HepG2 (cell line): ENCODE results near the gene PEX12. TPM values are rescaled to one million over a fixed set of nuclear protein-coding genes. Genes with fewer than 3 reads are reported as not detected.
A peak's percentile ranks its signal among the peaks of the same experiment; 100 is the strongest.

ENCODE experiments used
- DNMT3B ChIP-seq: conservative IDR thresholded peaks from 2 replicates; pipeline ENCODE4 v1.6.1; 2016; ENCODE audit warnings: missing biosample characterization, control low read depth
- JUND ChIP-seq: sonication (generic); formaldehyde crosslinking; IDR thresholded peaks from 2 replicates; pipeline ENCODE4 v1.8.0; 2022; ENCODE audit warnings: mild to moderate bottlenecking, missing genetic modification reagents
- KAT8 ChIP-seq: IDR thresholded peaks from 2 replicates; pipeline ENCODE4 v1.6.1; 2016; ENCODE audit warnings: missing genetic modification reagents, missing compliant biosample characterization
- KLF11 ChIP-seq: IDR thresholded peaks from 2 replicates; pipeline ENCODE4 v1.6.1; 2016; ENCODE audit warnings: missing compliant biosample characterization
- NCOA2 ChIP-seq: sonication (generic); formaldehyde crosslinking; IDR thresholded peaks from 2 replicates; pipeline ENCODE4 v1.8.0; 2022; ENCODE audit warnings: inconsistent platforms
- NR1H2 ChIP-seq: sonication (generic); formaldehyde crosslinking; IDR thresholded peaks from 2 replicates; pipeline ENCODE4 v1.8.1; 2022; ENCODE audit warnings: low read depth, missing genetic modification reagents, borderline replicate concordance
- NRL ChIP-seq: sonication (generic); formaldehyde crosslinking; IDR thresholded peaks from 2 replicates; pipeline ENCODE4 v1.5.0; 2020; ENCODE audit warnings: missing genetic modification reagents, mild to moderate bottlenecking, moderate library complexity, borderline replicate concordance
- POLR2AphosphoS2 ChIP-seq: IDR thresholded peaks from 2 replicates; pipeline ENCODE4 v1.6.1; 2011; ENCODE audit warnings: low read depth, low read length, improper control_type of control experiment
- SKI ChIP-seq: fragments of 450-650 bp; IDR thresholded peaks from one replicate; pipeline ENCODE4 v1.6.1; 2018; ENCODE audit warnings: mild to moderate bottlenecking; ENCODE audit not compliant: partially characterized antibody
- SNAPC2 ChIP-seq: sonication (generic); formaldehyde crosslinking; IDR thresholded peaks from 2 replicates; pipeline ENCODE4 v1.8.1; 2022; ENCODE audit warnings: mild to moderate bottlenecking, missing genetic modification reagents
- THYN1 ChIP-seq: sonication (generic); formaldehyde crosslinking; IDR thresholded peaks from 2 replicates; pipeline ENCODE4 v1.8.1; 2023; ENCODE audit warnings: low read depth, mild to moderate bottlenecking, moderate library complexity, missing genetic modification reagents, borderline replicate concordance
- ZC3H13 ChIP-seq: sonication (generic); formaldehyde crosslinking; IDR thresholded peaks from 2 replicates; pipeline ENCODE4 v1.8.1; 2023; ENCODE audit warnings: mild to moderate bottlenecking, missing genetic modification reagents, moderate library complexity
- ZNF260 ChIP-seq: sonication (generic); formaldehyde crosslinking; IDR thresholded peaks from 2 replicates; pipeline ENCODE4 v1.4.0; 2020; ENCODE audit warnings: missing genetic modification reagents, low read depth, mild to moderate bottlenecking, borderline replicate concordance
- ZNF616 ChIP-seq: sonication (generic); formaldehyde crosslinking; IDR thresholded peaks from 2 replicates; pipeline ENCODE4 v1.5.0; 2020; ENCODE audit warnings: low read depth, mild to moderate bottlenecking, missing genetic modification reagents
- ZNF782 ChIP-seq: sonication (generic); formaldehyde crosslinking; IDR thresholded peaks from 2 replicates; pipeline ENCODE4 v1.4.0; 2020; ENCODE audit warnings: missing genetic modification reagents, mild to moderate bottlenecking, borderline replicate concordance
- ZSCAN22 ChIP-seq: sonication (generic); formaldehyde crosslinking; IDR thresholded peaks from 2 replicates; pipeline ENCODE4 v1.4.0; 2020; ENCODE audit warnings: mild to moderate bottlenecking, missing genetic modification reagents
- polyA plus RNA-seq, 8 experiments: library from polyadenylated mRNA; depleted of rRNA in 3 of 8; stranded (reverse) in 7 of 8; unstranded in 1 of 8; fragments of >200 nt; fragmentation: Illumina TruSeq in 4 of 8; extraction: Trizol in 4 of 8; gene quantifications; 2 replicates each; pipeline versions ENCODE4 v1.2.1 to v1.2.3, GENCODE V29; 2011 to 2016; ENCODE audit warnings: low read depth in 4 of 8, missing spikeins in 1 of 8, mixed read lengths in 1 of 8; ENCODE audit not compliant: insufficient read depth in 1 of 8
- total RNA-seq, 5 experiments: library from RNA; depleted of rRNA; stranded (reverse); fragments of >200 nt; fragmentation: Illumina TruSeq; extraction: Trizol; gene quantifications; 2 replicates each; pipeline ENCODE4 v1.2.3, GENCODE V29; 2016; ENCODE audit warnings: low read depth in 1 of 5
- TF ChIP-seq, protein P1 (sequence below): sonication (generic); formaldehyde crosslinking; IDR thresholded peaks from 2 replicates; pipeline ENCODE4 v1.5.0; 2020; ENCODE audit warnings: missing genetic modification reagents, mild to moderate bottlenecking, borderline replicate concordance
- TF ChIP-seq, protein P2 (sequence below): sonication (generic); formaldehyde crosslinking; IDR thresholded peaks from 2 replicates; pipeline ENCODE4 v1.5.0; 2020; ENCODE audit warnings: missing genetic modification reagents
- TF ChIP-seq, protein P3 (sequence below): sonication (generic); formaldehyde crosslinking; IDR thresholded peaks from 2 replicates; pipeline ENCODE4 v1.8.0; 2022; ENCODE audit warnings: mild to moderate bottlenecking, missing genetic modification reagents
- TF ChIP-seq, protein P4 (sequence below): sonication (generic); formaldehyde crosslinking; IDR thresholded peaks from 2 replicates; pipeline ENCODE4 v1.5.0; 2020; ENCODE audit warnings: missing genetic modification reagents, mild to moderate bottlenecking, borderline replicate concordance
- TF ChIP-seq, protein P5 (sequence below): sonication (generic); formaldehyde crosslinking; IDR thresholded peaks from 2 replicates; pipeline ENCODE4 v1.5.0; 2020; ENCODE audit warnings: mild to moderate bottlenecking, missing genetic modification reagents, borderline replicate concordance

PEX12 gene
- total and polyA plus RNA-seq, 2 of the 13 experiments (the other 11 are each of a cell fraction or from before 2014, with no cell fraction given): 5.1 to 11.9 TPM

DNA sequence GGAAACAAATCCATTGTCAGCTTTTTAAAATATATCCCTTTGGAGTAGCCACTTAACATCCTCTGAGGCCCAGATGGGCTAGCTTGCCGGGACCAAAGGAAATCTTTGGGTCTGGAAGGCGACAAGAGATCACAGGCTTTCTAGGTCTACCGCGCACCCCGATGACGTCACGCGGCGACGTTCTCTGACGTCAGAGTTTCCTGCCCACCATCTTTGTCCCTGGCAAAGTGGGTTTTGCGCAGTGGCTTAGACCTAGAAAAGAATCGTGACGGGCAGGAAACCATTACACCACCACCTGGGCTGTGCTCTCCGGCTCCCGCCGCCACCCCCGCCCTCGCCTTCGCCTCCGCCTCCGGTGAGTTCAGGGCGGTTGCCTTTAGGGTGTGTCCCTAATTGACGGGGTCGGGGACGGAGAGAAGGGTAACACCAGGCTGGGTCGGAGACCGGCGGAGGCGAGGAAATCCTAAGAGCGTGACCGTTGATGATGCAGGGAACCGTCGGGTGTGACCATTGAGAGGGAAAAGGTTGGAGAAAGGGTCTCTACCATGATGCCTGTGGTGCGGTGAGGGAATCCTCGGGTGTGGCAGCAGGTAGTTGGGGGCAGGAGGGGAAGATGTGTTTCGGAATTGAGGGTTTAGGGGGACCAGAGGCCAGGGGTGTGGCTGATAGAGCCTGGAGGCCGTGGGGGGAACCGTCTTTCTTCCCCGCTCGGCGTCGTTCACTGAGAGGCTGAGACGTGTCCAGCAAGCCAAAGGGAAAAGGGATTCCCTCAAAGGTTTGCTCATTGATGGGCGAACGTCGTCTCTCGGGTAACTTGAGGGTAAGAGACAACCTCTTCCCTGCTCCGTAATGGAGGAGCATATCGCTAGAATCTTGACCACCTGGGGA, 8.9 kb upstream of the PEX12 start, which contains the start of gene AP2B1 (continued):
- TF ChIP-seq ZNF782 (CRISPR knock-in tag) (0 out of 2 replicates have a peak, but pooled peaks have one; percentile 38), ZNF616 (no peak), SKI (no peak), KLF11 (CRISPR knock-in tag) (no peak), KAT8 (CRISPR knock-in tag) (peak; percentile 100), POLR2AphosphoS2 (no peak), NR1H2 (CRISPR knock-in tag) (no peak), JUND (CRISPR knock-in tag) (0 out of 2 replicates have a peak, but pooled peaks have one; percentile 54), DNMT3B (CRISPR knock-in tag) (no peak), NRL (CRISPR knock-in tag) (peak; percentile 92), ZSCAN22 (CRISPR knock-in tag) (no peak), NCOA2 (0 out of 2 replicates have a peak, but pooled peaks have one; percentile 37), ZNF260 (CRISPR knock-in tag) (no peak), SNAPC2 (CRISPR knock-in tag) (no peak), ZC3H13 (CRISPR knock-in tag) (no peak), THYN1 (no peak)
- TF ChIP-seq, protein P1, sequence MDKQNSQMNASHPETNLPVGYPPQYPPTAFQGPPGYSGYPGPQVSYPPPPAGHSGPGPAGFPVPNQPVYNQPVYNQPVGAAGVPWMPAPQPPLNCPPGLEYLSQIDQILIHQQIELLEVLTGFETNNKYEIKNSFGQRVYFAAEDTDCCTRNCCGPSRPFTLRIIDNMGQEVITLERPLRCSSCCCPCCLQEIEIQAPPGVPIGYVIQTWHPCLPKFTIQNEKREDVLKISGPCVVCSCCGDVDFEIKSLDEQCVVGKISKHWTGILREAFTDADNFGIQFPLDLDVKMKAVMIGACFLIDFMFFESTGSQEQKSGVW (CRISPR knock-in tag): no peak
- TF ChIP-seq, protein P2, sequence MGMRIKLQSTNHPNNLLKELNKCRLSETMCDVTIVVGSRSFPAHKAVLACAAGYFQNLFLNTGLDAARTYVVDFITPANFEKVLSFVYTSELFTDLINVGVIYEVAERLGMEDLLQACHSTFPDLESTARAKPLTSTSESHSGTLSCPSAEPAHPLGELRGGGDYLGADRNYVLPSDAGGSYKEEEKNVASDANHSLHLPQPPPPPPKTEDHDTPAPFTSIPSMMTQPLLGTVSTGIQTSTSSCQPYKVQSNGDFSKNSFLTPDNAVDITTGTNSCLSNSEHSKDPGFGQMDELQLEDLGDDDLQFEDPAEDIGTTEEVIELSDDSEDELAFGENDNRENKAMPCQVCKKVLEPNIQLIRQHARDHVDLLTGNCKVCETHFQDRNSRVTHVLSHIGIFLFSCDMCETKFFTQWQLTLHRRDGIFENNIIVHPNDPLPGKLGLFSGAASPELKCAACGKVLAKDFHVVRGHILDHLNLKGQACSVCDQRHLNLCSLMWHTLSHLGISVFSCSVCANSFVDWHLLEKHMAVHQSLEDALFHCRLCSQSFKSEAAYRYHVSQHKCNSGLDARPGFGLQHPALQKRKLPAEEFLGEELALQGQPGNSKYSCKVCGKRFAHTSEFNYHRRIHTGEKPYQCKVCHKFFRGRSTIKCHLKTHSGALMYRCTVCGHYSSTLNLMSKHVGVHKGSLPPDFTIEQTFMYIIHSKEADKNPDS (CRISPR knock-in tag): no peak; the same call in 1 of the 2 replicates
- TF ChIP-seq, protein P3, sequence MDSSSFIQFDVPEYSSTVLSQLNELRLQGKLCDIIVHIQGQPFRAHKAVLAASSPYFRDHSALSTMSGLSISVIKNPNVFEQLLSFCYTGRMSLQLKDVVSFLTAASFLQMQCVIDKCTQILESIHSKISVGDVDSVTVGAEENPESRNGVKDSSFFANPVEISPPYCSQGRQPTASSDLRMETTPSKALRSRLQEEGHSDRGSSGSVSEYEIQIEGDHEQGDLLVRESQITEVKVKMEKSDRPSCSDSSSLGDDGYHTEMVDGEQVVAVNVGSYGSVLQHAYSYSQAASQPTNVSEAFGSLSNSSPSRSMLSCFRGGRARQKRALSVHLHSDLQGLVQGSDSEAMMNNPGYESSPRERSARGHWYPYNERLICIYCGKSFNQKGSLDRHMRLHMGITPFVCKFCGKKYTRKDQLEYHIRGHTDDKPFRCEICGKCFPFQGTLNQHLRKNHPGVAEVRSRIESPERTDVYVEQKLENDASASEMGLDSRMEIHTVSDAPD (CRISPR knock-in tag): no peak
- TF ChIP-seq, protein P4, sequence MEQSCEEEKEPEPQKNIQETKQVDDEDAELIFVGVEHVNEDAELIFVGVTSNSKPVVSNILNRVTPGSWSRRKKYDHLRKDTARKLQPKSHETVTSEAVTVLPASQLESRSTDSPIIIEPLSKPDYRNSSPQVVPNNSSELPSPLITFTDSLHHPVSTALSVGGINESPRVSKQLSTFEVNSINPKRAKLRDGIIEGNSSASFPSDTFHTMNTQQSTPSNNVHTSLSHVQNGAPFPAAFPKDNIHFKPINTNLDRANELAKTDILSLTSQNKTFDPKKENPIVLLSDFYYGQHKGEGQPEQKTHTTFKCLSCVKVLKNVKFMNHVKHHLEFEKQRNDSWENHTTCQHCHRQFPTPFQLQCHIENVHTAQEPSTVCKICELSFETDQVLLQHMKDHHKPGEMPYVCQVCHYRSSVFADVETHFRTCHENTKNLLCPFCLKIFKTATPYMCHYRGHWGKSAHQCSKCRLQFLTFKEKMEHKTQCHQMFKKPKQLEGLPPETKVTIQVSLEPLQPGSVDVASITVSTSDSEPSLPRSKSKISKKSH (CRISPR knock-in tag): peak; percentile 91
- TF ChIP-seq, protein P5, sequence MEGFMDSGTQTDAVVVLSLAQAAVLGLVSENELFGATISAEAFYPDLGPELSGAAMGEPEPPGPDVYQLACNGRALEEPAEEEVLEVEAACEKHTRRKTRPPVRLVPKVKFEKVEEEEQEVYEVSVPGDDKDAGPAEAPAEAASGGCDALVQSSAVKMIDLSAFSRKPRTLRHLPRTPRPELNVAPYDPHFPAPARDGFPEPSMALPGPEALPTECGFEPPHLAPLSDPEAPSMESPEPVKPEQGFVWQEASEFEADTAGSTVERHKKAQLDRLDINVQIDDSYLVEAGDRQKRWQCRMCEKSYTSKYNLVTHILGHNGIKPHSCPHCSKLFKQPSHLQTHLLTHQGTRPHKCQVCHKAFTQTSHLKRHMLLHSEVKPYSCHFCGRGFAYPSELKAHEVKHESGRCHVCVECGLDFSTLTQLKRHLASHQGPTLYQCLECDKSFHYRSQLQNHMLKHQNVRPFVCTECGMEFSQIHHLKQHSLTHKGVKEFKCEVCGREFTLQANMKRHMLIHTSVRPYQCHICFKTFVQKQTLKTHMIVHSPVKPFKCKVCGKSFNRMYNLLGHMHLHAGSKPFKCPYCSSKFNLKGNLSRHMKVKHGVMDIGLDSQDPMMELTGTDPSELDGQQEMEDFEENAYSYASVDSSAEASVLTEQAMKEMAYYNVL (CRISPR knock-in tag): peak; percentile 54; the same call in 1 of the 2 replicates
